WTC11 (cell line): ENCODE data around the gene RAD9B. TPM values are rescaled to one million over a fixed set of nuclear protein-coding genes. Genes with fewer than 3 reads are reported as not detected.
"Not testable (repeated sequence)": the region's sequence is repeated elsewhere in the genome, so short reads cannot be mapped to it uniquely, and the experiment has no call there.

ENCODE experiments used
- ATAC-seq: fragments of 200-7000 bp; cut with Tn5 transposase; 2 replicates; pipeline ENCODE4 v1.10.0; 2021; ENCODE audit warnings: mild to moderate bottlenecking, moderate library complexity
- CTCF ChIA-PET: fragments of 300-600 bp; sonication (Branson Sonifier 250); formaldehyde crosslinking; loops from one replicate; lab custom pipeline; 2021; ENCODE audit warnings: antibody characterized with exemption; lab: Charles Lee
- POLR2A ChIA-PET: fragments of 350-600 bp; sonication (Branson Sonifier 250); formaldehyde crosslinking; loops from one replicate; lab custom pipeline; 2021; ENCODE audit warnings: antibody characterized with exemption; lab: Charles Lee
- DNase-seq: peaks from one replicate; pipeline ENCODE4 v3.0.0; 2021; ENCODE audit warnings: low spot score
- H3K27ac Mint-ChIP-seq: 2 replicates; pipeline ENCODE4 v1.8.0; 2021; ENCODE audit warnings: mixed read lengths
- H3K27me3 Mint-ChIP-seq: 2 replicates; pipeline ENCODE4 v1.8.0; 2021; ENCODE audit warnings: low read depth, mild to moderate bottlenecking, moderate library complexity, mixed read lengths
- H3K36me3 Mint-ChIP-seq: 2 replicates; pipeline ENCODE4 v1.8.0; 2021; ENCODE audit warnings: mixed read lengths
- H3K4me1 Mint-ChIP-seq: 2 replicates; pipeline ENCODE4 v1.8.0; 2022; ENCODE audit warnings: mixed read lengths
- H3K4me3 Mint-ChIP-seq: 2 replicates; pipeline ENCODE4 v1.8.0; 2021; ENCODE audit warnings: mild to moderate bottlenecking, moderate library complexity, mixed read lengths
- H3K9me3 Mint-ChIP-seq: 2 replicates; pipeline ENCODE4 v1.8.0; 2021; ENCODE audit warnings: mixed read lengths
- AFF4 ChIP-seq: sonication (generic); formaldehyde crosslinking; IDR thresholded peaks from 2 replicates; pipeline ENCODE4 v1.8.1; 2023; ENCODE audit warnings: mild to moderate bottlenecking, missing genetic modification reagents, borderline replicate concordance
- ATF1 ChIP-seq: sonication (generic); formaldehyde crosslinking; IDR thresholded peaks from 2 replicates; pipeline ENCODE4 v1.8.1; 2023; ENCODE audit warnings: mild to moderate bottlenecking, moderate library complexity, missing genetic modification reagents
- ESRRA ChIP-seq: sonication (generic); formaldehyde crosslinking; IDR thresholded peaks from 2 replicates; pipeline ENCODE4 v1.8.1; 2022; ENCODE audit warnings: mild to moderate bottlenecking, missing genetic modification reagents, borderline replicate concordance
- ETV6 ChIP-seq: sonication (generic); formaldehyde crosslinking; IDR thresholded peaks from 2 replicates; pipeline ENCODE4 v1.8.1; 2022; ENCODE audit warnings: mild to moderate bottlenecking, missing genetic modification reagents
- FOXP1 ChIP-seq: sonication (generic); formaldehyde crosslinking; IDR thresholded peaks from 2 replicates; pipeline ENCODE4 v1.8.0; 2022; ENCODE audit warnings: missing genetic modification reagents, mild to moderate bottlenecking, moderate library complexity, borderline replicate concordance
- GRHL2 ChIP-seq: fragments of 250-450 bp; sonication (Bioruptor Pico); IDR thresholded peaks from 2 replicates; pipeline ENCODE4 v1.8.0; 2022; ENCODE audit warnings: mild to moderate bottlenecking, moderate library complexity; ENCODE audit not compliant: insufficient replicate concordance, severe bottlenecking
- HMGXB4 ChIP-seq: sonication (generic); formaldehyde crosslinking; IDR thresholded peaks from 2 replicates; pipeline ENCODE4 v1.8.1; 2023; ENCODE audit warnings: mild to moderate bottlenecking, moderate library complexity, missing genetic modification reagents
- NFYB ChIP-seq: sonication (generic); formaldehyde crosslinking; conservative IDR thresholded peaks from 2 replicates; pipeline ENCODE4 v1.8.0; 2022; ENCODE audit warnings: low read depth, missing genetic modification reagents
- NR1H2 ChIP-seq: sonication (generic); formaldehyde crosslinking; IDR thresholded peaks from 2 replicates; pipeline ENCODE4 v1.9.0; 2021; ENCODE audit warnings: mild to moderate bottlenecking, moderate library complexity, missing genetic modification reagents
- NR2C2 ChIP-seq: sonication (generic); formaldehyde crosslinking; IDR thresholded peaks from 2 replicates; pipeline ENCODE4 v1.8.0; 2022; ENCODE audit warnings: mild to moderate bottlenecking, missing genetic modification reagents
- OVOL2 ChIP-seq: fragments of 250-450 bp; sonication (Bioruptor Pico); IDR thresholded peaks from 2 replicates; pipeline ENCODE4 v1.9.0; 2021; ENCODE audit warnings: mild to moderate bottlenecking, borderline replicate concordance
- STAT6 ChIP-seq: sonication (generic); formaldehyde crosslinking; conservative IDR thresholded peaks from 2 replicates; pipeline ENCODE4 v1.8.1; 2023; ENCODE audit warnings: mild to moderate bottlenecking, low read depth, missing genetic modification reagents, moderate library complexity
- ZMAT4 ChIP-seq: fragments of 250-450 bp; sonication (Bioruptor Pico); IDR thresholded peaks from 2 replicates; pipeline ENCODE4 v1.9.0; 2021; ENCODE audit warnings: mild to moderate bottlenecking
- ZNF121 ChIP-seq: sonication (generic); formaldehyde crosslinking; IDR thresholded peaks from 2 replicates; pipeline ENCODE4 v1.8.0; 2023; ENCODE audit warnings: missing genetic modification reagents
- ZNF138 ChIP-seq: sonication (generic); formaldehyde crosslinking; conservative IDR thresholded peaks from 2 replicates; pipeline ENCODE4 v1.8.1; 2022; ENCODE audit warnings: mild to moderate bottlenecking, moderate library complexity, missing genetic modification reagents
- ZNF219 ChIP-seq: sonication (generic); formaldehyde crosslinking; IDR thresholded peaks from 2 replicates; pipeline ENCODE4 v1.8.0; 2023; ENCODE audit warnings: missing genetic modification reagents, mild to moderate bottlenecking, borderline replicate concordance
- ZNF232 ChIP-seq: sonication (generic); formaldehyde crosslinking; IDR thresholded peaks from 2 replicates; pipeline ENCODE4 v1.8.0; 2022; ENCODE audit warnings: mild to moderate bottlenecking, missing genetic modification reagents
- ZNF263 ChIP-seq: sonication (generic); formaldehyde crosslinking; IDR thresholded peaks from 2 replicates; pipeline ENCODE4 v1.8.1; 2022; ENCODE audit warnings: low read depth, mild to moderate bottlenecking, moderate library complexity, missing genetic modification reagents
- ZNF281 ChIP-seq: sonication (generic); formaldehyde crosslinking; IDR thresholded peaks from 2 replicates; pipeline ENCODE4 v1.8.0; 2023; ENCODE audit warnings: mild to moderate bottlenecking, missing genetic modification reagents
- ZNF317 ChIP-seq: sonication (generic); formaldehyde crosslinking; IDR thresholded peaks from 2 replicates; pipeline ENCODE4 v1.8.1; 2023; ENCODE audit warnings: low read depth, mild to moderate bottlenecking, moderate library complexity, missing genetic modification reagents, borderline replicate concordance
- ZNF425 ChIP-seq: fragments of 250-450 bp; sonication (Bioruptor Pico); conservative IDR thresholded peaks from 2 replicates; pipeline ENCODE4 v1.9.0; 2021; ENCODE audit warnings: mild to moderate bottlenecking
- total RNA-seq: library from RNA; stranded (reverse); gene quantifications from 3 replicates; pipeline ENCODE4 v1.2.3, GENCODE V29; 2021

The RAD9B gene
- total RNA-seq, 1 experiment from 2014 or later, result 0.09 TPM

- no peak for TF ChIP-seq ESRRA (CRISPR knock-in tag)
- no peak for TF ChIP-seq ZNF281 (CRISPR knock-in tag)
- TF ChIP-seq GRHL2, result no peak
- no peak for TF ChIP-seq AFF4 (CRISPR knock-in tag)
- no peak for TF ChIP-seq ZNF232
- TF ChIP-seq NFYB, result no peak
- TF ChIP-seq, all 79 proteins: peak for 0
Measured at GRCh38 chr12:110465024-110465423, 37.1 kb upstream of the RAD9B start (continued).

- POLR2A ChIA-PET, H3K27ac Mint-ChIP-seq, ATAC-seq, H3K9me3 Mint-ChIP-seq, H3K27me3 Mint-ChIP-seq, DNase-seq, H3K4me3 Mint-ChIP-seq: not testable (repeated sequence)
- Mint-ChIP-seq H3K4me1 (peaks cover 22% of the 10 kb centered on the region), H3K36me3 (peaks cover 26% of the 10 kb centered on the region)
- CTCF ChIA-PET, result interaction anchor here (1.0 kb wide), 1 partner anchor 16 kb away, joined by 4 read pairs; the partner anchor contains the start of gene ARPC3
Measured at GRCh38 chr12:110465765-110466164, 36.4 kb upstream of the RAD9B start.

GRCh38 chr12:110466791-110467190, 35.3 kb upstream of the RAD9B start:
- H3K27ac Mint-ChIP-seq, result peak overlapping the region; percentile 24; the same call in 1 of the 2 replicates
- ATAC-seq (no peak), DNase-seq (no peak)
- H3K27me3 Mint-ChIP-seq, result no peaks in the 10 kb centered on the region
- peaks cover 22% of the 10 kb centered on the region for H3K4me1 Mint-ChIP-seq
- no peaks in the 10 kb centered on the region for H3K9me3 Mint-ChIP-seq
- H3K36me3 Mint-ChIP-seq, result peaks cover 23% of the 10 kb centered on the region
- CTCF ChIA-PET, result no interaction called here
- POLR2A ChIA-PET, result no interaction called here
- H3K4me3 Mint-ChIP-seq, result peak overlapping the region; percentile 100
- no peak for TF ChIP-seq STAT6 (CRISPR knock-in tag)
- TF ChIP-seq ZNF425, result no peak
- no peak for TF ChIP-seq ZNF263 (CRISPR knock-in tag)
- no peak for TF ChIP-seq HMGXB4
- TF ChIP-seq NR1H2 (CRISPR knock-in tag), result no peak
- TF ChIP-seq FOXP1 (CRISPR knock-in tag), result no peak
- no peak for TF ChIP-seq NR2C2
- no peak for TF ChIP-seq ATF1
- no peak for TF ChIP-seq ETV6 (CRISPR knock-in tag)
- TF ChIP-seq ZNF121, result no peak
- no peak for TF ChIP-seq OVOL2 (CRISPR knock-in tag)
- TF ChIP-seq ZNF138 (CRISPR knock-in tag), result no peak
- no peak for TF ChIP-seq ZNF219 (CRISPR knock-in tag)
- no peak for TF ChIP-seq ZMAT4 (CRISPR knock-in tag)
- TF ChIP-seq ZNF317, result no peak
